HG02571 (cell line): Measurements from ENCODE around the gene SOX15.
"Not testable (repeated sequence)": the region's sequence is repeated elsewhere in the genome, so short reads cannot be mapped to it uniquely, and the experiment has no call there.

Source experiments
- ATAC-seq: cut with Tn5 transposase; IDR thresholded peaks from one replicate; pipeline ENCODE4 v1.9.1; 2021; ENCODE audit warnings: mild to moderate bottlenecking, moderate library complexity; ENCODE audit not compliant: unreplicated experiment

The SOX15 gene

GRCh38 chr17:7589891-7590691, at the start of gene SOX15:
Gene SOX15, minus strand, starts transcription at chr17:7590094. Its CDS starts 418 bp downstream, at chr17:7589676.
- no peak for ATAC-seq

- no peak for ATAC-seq
Measured at GRCh38 chr17:7636163-7636562, 46.3 kb upstream of the SOX15 start.

- ATAC-seq = no peak
Measured at GRCh38 chr17:7634384-7634783, 44.5 kb upstream of the SOX15 start.

GRCh38 chr17:7633093-7633492, 43.2 kb upstream of the SOX15 start:
- ATAC-seq = no peak

DNA sequence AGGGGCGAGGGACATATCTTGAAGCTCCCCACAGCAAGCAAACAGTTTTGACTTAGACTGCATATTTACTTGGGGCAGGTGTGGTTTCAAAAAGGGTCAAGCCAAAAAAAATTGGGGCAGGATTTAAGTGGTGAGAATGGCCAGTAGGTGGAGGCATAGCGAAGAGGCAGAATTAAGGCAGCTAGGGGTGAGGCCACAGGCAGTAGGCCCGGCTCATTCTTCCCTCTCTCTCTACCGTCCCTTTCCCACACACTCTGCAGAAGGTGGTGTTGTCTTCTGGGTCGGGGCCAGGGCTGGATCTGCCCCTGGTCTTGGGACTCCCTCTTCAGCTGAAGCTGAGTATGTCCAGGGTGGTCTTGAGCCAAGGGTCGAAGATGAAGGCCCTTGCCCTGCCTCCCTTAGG, 42.6 kb upstream of the SOX15 start:
- ATAC-seq = no peak

DNA sequence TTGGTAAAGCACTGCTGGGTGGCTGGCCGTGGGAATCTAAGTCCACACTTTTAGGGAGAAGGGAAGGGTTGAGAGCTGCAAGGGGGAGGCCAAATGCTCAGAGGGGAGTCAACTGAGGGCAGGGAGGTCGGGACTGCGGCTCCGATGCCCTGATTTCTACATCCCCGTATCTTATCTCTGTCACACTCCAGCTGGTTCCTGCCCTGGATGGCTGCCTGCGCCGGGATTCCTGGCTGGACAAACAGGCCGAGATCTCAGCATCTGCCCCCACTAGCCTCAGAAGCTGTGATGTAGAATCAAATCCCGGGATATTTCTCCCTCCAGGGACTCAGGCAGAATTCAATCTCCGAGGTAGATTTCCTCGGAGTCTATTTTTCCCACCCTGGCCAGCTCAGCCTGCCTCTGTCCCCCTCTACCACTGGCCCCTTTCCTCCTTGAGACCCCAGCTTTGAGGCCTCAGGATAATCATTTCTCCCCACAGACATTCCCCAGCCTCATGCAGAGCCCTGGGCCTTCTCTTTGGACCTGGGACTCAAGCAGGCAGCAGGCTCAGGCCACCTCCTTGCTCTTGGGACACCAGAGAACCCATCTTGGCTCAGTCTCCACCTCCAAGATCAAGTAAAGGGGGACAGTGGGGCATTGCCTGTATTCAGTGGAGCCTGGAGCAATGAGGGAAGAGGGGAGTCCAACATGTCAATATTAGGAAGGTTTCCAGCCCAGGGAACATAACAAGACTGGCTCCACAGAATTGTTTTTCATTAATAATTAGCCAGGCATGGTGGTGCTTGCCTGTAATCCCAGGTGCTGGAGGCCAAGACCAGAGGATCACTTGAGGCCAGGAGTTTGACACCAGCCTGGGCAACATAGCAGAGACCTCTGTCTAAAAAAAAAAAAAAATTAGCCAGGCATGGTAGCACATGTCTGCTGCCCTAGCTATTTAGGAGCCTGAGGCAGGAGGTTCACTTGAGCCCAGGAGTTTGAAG, 41.8 kb upstream of the SOX15 start:
- no peak for ATAC-seq

DNA sequence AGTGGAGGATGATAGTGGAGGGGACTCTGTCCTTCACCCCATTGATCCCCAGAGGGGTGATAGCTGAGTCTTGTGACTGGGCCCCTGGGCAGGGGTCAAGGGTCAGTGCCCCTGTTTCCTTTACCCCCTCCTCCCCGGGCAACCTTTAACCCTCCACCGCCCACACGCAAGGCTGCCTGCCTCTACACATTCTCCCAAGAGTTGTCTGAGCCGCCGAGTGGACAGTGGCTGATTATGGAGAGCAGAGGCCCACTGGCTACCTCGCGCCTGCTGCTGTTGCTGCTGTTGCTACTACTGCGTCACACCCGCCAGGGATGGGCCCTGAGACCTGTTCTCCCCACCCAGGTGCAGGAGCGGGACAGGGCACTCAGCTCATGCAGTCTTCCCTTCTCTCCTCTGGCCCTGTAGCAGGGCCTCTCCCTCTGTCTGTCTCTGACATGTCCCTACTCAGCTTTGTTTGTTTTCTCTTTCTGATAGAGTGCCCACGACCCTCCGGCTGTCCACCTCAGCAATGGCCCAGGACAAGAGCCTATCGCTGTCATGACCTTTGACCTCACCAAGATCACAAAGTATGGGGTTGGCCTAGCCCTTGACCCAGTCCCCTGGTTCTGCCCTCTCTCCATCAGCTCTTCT, 40.2 kb upstream of the SOX15 start, which contains the start of gene SHBG:
Gene SHBG (plus strand): TSS at position 197 of the 633 bp plus-strand sequence. CDS start 38 bp downstream, at position 235.
- ATAC-seq = no peak

DNA sequence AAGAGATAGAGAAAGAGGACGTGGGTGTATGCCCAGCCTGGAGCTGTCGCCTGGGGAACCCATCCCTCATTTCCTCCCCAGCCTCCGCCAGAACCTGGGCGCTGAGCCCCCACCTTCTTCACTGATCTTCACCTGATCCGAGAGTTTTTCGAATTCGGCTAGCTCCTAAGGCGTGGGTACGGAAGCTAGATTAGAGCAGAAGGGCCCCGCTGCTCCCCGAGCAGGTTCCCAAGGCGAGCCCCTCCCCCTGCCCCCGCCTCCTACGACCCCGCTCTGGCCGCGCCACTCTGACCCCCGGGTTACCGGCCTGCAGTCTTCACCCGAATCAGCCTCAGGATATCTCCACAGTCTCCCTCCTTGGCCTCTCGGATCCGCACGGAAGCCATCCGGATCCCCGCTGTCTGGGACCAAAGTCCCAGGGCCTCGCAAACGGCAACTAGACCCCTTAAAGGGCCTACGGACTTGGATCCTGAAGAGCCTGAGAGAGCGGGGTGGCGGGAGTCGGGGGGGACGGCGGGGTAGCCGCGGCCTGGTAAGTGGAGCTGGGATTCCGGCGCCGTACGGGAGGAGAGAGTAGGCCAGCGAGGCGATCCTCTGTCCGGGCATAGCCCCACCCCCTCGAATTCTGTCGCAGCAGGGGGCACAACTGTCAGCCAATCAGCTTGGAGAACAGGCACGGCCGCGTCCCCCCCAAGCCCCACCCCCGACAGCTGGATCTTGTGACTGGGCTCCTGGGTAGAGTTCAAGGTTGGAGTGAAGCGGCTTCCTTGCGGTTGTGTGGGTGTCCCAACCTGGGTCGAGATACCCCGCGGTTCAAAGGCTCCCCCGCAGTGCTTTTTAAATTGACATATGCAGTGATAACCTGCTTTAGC, 37.6 kb upstream of the SOX15 start, which contains the start of gene SAT2:
Gene SAT2 (minus strand): TSS at position 572 of the 872 bp plus-strand sequence. CDS start 186 bp downstream, at position 386.
- ATAC-seq = peak; percentile 88

GRCh38 chr17:7626956-7627249, 37.0 kb upstream of the SOX15 start:
- no peak for ATAC-seq

GRCh38 chr17:7626307-7626706, 36.4 kb upstream of the SOX15 start:
- no peak for ATAC-seq

DNA sequence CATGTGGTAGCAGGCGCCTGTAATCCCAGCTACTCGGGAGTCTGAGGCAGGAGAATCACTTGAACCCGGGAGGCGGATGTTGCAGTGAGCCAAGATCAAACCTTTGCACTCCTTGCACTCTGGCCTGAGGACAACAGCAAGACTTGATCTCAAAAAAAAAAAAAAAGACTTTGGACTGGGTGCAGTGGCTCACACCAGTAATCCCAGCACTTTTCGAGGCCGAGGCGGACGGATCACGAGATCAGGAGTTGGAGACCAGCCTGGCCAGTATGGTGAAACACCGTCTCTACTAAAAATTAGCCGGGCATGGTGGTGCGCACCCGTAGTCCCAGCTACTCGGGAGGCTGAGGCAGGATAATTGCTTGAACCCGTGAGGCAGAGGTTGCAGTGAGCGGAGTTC, 35.9 kb upstream of the SOX15 start:
- not testable (repeated sequence) for ATAC-seq

DNA sequence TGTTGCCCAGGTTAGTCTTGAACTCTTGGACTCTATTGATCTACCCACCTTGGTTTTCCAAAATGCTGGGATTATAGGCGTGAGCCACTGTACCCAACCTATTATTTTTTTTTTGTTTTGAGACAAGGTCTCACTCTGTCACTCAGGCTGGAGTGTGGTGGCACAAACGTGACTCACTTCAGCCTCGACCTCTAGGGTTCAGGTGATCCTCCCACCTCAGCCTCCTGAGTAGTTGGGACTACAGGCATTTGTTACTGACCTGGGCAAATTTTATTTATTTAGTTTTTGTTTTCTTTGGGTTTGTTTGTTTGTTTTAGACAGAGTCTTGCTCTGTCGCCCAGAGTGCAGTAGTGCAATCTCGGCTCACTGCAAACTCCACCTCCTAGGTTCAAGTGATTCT, 33.8 kb upstream of the SOX15 start:
- no peak for ATAC-seq

DNA sequence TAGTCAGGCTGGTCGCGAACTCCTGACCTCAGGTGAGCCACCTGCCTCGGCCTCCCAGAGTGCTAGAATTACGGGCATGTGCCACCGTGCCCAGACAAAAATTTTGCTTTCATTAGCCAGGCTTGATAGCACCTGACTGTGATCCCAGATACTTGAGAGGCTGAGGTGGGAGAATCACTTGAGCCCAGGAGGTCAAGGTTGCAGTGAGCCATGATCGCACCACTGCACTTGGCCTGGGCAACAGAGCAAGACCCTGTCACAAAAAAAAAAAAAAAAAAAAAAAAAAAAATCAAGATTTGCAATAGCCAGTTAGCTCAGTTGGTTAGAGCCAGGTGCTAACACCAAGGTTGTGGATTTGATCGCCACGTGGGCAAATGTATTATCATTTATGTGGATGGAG, 30.9 kb upstream of the SOX15 start:
- no peak for ATAC-seq

DNA sequence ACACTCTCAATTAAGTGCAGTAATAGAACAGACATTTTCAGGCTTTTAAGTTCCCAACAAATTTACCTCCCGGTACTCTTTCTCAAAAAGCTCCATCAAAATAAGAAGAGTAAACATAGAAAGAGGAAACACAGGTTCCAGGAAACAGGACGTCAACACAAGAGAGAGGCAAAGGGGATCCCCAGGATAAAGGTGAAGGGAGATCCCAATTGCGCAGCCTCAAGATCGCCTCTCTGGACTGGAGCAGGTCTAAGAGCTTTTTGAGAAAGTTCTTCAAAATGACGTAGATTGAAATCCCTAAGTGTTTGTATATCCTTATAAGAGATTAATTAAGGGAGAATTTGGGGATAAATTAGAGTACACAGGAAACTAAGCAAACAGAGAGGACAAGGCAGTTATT, 28.7 kb upstream of the SOX15 start:
- no peak for ATAC-seq

DNA sequence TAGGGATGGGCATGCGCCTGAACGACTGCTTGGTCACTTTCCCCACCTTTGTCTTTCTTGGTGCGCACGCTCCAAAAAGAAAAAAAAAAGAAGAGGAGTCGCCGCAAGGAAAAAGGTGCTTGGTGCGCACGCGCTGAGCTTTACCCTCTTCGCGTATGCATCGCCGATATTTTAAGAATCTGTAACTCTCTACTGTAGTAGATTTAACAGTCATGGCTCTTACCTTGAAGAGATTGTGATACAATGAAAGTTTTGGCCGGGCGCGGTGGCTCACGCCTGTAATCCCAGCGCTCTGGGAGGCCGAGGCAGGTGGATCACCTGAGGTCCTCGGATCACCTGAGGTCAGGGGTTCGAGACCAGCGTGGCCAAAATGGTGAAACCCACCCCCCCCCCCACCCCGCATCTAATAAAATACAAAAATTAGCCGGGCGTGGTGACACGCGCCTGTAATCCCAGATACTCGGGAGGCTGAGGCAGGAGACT, 25.4 kb upstream of the SOX15 start:
- ATAC-seq = no peak

DNA sequence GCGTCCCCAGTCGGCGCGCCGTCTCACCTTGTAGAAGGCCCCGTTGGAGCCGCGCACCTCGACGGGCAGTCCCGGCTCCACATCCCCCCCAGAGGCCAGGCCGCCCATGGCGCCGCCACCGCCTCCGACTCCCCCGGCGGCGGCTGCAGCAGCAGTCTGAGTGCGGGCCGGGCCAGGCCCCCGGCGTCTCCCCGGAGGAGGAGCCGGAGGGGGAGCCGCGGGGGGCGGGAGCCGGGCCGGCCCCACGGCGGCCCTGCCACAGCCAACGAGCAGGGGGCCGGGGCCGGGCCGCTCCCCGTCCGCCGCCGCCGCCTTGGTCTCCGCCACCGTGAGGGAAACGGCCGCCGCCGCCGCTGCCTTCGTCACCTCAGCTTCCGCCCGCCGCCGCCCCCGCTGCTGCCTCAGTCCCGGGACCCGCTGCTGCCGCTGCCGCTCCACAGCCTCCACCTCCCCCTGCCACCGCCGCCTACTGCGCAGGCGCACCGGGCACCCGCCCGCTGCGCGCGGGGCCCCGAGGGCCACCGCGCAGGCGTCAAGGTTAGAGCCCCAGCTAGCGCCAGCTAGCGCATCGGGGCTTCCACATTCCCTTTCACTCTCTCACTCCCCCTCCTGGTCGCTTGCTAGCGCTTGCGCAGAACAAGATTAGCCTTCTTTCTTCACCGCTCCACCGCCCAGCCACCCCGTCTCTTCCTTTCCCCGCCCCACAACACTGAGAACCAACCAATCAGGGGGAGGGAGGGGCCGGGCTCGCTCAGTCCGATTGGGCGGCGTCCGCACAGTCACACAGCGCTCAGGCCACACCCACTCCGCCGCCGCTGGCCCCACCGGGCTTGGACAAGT, 24.8 kb upstream of the SOX15 start, which contains the start of gene FXR2:
Gene FXR2 (minus strand): TSS at position 473 of the 840 bp plus-strand sequence. CDS start 365 bp downstream, at position 108.
- peak; percentile 89 for ATAC-seq

GRCh38 chr17:7613769-7614424, 24.0 kb upstream of the SOX15 start:
- ATAC-seq = no peak

DNA sequence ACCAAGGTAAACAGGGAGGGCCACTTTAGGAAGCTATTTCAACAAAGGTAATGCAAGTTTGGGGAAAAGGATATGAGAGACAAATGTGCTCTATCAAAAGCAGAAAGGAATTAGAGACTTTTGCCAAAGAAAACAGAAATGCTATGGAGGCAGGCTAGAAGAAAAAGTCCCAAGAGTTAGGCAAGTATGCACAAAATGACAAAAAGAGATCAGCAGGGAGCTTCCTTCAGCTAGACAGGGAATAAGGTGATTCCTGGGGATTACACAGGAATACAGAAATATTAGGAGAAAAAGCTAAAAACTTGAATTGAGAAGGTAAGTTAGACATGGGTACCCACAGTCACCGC, 22.4 kb upstream of the SOX15 start:
- ATAC-seq = no peak
